HG03135 (cell line): ENCODE results near the gene OR2T8.

Experiments
- ATAC-seq: cut with Tn5 transposase; IDR thresholded peaks from one replicate; pipeline ENCODE4 v1.9.1; 2021; ENCODE audit warnings: mild to moderate bottlenecking, moderate library complexity; ENCODE audit not compliant: unreplicated experiment

OR2T8 gene

DNA sequence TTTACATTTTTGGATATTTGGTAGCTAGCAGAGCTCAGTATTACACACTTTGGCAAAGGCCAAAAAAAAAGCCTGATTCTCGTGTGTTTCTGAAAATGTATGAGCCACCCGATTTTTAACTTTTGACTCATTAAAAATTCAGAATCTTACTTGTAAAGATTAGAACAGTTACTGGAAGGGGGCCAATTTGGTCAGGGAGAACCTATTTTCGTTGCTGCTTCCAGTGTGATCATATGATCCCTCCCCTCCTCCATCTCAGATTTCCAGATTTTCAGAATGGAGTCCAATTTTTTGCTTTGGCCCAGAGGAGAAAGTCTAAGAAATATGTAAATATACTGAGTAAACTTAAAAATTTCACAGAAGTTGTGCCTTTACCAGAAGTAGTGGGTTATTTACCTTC, 41.7 kb downstream of the OR2T8 start:
- ATAC-seq: no peak

DNA sequence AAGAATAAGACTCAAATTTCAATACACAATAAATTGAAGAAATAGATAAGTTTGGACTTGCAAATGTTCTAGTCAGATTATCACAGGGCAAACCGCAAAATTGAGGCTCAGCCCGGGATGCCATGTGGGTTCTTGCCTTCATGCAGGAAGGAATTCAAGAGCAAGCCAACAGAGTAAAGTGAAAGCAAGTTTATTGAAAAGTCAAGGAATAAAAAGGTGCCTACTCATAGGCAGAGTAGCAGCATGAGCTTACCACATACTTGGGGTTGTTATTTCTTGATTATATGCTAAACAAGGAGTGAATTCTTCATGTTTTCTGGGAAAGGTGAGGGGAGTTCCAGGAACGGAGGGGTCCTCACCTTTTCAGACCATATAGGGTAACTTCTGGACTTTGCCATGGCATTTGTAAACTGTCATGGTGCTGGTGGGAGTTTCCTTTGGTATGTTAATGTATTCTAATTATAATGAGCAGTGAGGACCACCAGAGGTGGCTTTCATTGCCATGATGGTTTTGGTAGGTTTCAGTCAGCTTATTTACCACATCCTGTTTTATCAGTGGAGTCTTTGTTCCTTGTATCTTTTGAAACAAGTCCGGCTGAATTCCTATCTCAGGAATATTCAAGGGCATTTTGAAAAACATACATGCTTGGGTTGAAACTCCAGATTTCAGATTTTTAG, 43.0 kb downstream of the OR2T8 start:
- no peak for ATAC-seq

DNA sequence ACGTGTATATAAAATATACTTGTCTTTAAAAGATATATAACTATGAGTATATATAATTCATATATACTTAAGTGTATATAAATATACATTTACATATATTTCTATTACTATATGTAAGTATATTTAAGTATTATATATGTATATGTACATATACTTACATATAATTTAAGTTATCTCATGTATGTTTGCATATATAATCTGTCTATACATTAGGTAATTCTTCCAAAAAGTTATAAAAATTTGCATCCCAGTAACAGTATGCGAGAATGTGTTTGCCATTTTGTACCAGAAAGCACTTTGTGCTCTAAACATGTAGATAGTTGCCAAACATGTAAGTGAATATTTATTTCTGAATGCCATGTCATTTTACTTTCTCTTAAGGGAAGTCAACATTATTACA, 44.9 kb downstream of the OR2T8 start, which contains the start of gene OR2AK2:
Gene OR2AK2, plus strand, starts transcription at position 301 of the 400 bp plus-strand sequence. CDS start 144 bp downstream, outside the sequence.
- no peak for ATAC-seq

DNA sequence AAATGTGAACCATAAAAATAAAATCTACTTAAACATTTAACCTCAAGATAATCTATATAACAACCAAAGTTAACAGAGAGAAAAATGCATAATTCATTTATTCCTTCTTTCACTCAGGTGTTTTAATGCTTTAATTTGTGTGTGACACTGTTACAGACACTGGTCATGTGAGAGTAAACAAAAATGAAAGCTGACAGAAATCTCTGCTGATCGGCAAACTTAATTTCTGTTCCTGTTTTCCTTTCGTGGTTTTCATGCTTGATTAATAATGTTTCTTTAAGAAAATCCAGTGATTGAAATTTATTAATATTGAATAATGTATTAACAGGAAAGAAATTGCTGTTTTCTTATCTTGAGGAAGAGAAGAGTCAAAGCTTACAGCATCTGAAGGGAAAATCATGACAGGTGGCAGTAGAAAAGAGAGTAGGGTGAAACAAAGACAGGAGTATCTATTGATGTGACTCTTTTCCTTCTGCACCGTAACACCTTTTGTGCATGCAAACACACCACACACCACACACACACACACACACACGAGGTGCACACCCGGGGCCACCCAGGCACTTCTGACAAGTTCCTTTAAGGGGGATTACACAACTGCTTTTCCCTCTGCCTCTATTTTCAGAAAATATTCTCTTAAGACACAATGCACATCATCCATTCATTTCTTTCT, 46.6 kb downstream of the OR2T8 start:
- no peak for ATAC-seq
